GM18502 (cell line): ENCODE data around the gene PLXNB1.
A peak's percentile ranks its signal among the peaks of the same experiment; 100 is the strongest.
"Not testable (repeated sequence)": the region's sequence is repeated elsewhere in the genome, so short reads cannot be mapped to it uniquely, and the experiment has no call there.

Experiments used
- ATAC-seq: cut with Tn5 transposase; IDR thresholded peaks from one replicate; pipeline ENCODE4 v1.9.1; 2021; ENCODE audit warnings: mild to moderate bottlenecking; ENCODE audit not compliant: unreplicated experiment, poor library complexity

The PLXNB1 gene

GRCh38 chr3:48429960-48430707 is at the start of gene PLXNB1:
TSS of gene PLXNB1 (minus strand) at chr3:48430086. CDS start at chr3:48424611, 5,475 bp downstream.
- ATAC-seq = no peak

GRCh38 chr3:48478626-48479555 is 49.0 kb upstream of the PLXNB1 start:
- no peak for ATAC-seq

GRCh38 chr3:48477959-48478520 is 48.2 kb upstream of the PLXNB1 start:
- no peak for ATAC-seq

GRCh38 chr3:48476426-48477053 is 46.7 kb upstream of the PLXNB1 start:
- ATAC-seq = no peak

GRCh38 chr3:48475188-48475587 is 45.3 kb upstream of the PLXNB1 start:
- no peak for ATAC-seq

- no peak for ATAC-seq
These were observed 44.7 kb upstream of the PLXNB1 start for GRCh38 chr3:48474619-48475018.

GRCh38 chr3:48474031-48474430 is 44.1 kb upstream of the PLXNB1 start:
- ATAC-seq = not testable (repeated sequence)

GRCh38 chr3:48473617-48473952 is 43.7 kb upstream of the PLXNB1 start:
- ATAC-seq = no peak

- ATAC-seq = peak; percentile 83
These were observed 43.2 kb upstream of the PLXNB1 start for GRCh38 chr3:48472923-48473616.

GRCh38 chr3:48472673-48472922 is 42.7 kb upstream of the PLXNB1 start:
- ATAC-seq = no peak

- no peak for ATAC-seq
These were observed 40.4 kb upstream of the PLXNB1 start for GRCh38 chr3:48470286-48470685.

- no peak for ATAC-seq
These were observed 39.4 kb upstream of the PLXNB1 start for GRCh38 chr3:48469046-48469915.

- no peak for ATAC-seq
These were observed 38.4 kb upstream of the PLXNB1 start for GRCh38 chr3:48468329-48468731.

- no peak for ATAC-seq
These were observed 37.8 kb upstream of the PLXNB1 start for GRCh38 chr3:48467473-48468267.

- no peak for ATAC-seq
These were observed 37.2 kb upstream of the PLXNB1 start for GRCh38 chr3:48467110-48467454.

- peak; percentile 8 for ATAC-seq
These were observed 36.7 kb upstream of the PLXNB1 start for GRCh38 chr3:48466386-48467109.

GRCh38 chr3:48465531-48466378 is 35.9 kb upstream of the PLXNB1 start:
- ATAC-seq = peak; percentile 81
